ENCODE results near the gene AGBL4. TPM values are rescaled to one million over a fixed set of nuclear protein-coding genes. Genes with fewer than 3 reads are reported as not detected.

AGBL4 gene
- total RNA-seq, 1 donor from 2014 or later: not detected

DNA sequence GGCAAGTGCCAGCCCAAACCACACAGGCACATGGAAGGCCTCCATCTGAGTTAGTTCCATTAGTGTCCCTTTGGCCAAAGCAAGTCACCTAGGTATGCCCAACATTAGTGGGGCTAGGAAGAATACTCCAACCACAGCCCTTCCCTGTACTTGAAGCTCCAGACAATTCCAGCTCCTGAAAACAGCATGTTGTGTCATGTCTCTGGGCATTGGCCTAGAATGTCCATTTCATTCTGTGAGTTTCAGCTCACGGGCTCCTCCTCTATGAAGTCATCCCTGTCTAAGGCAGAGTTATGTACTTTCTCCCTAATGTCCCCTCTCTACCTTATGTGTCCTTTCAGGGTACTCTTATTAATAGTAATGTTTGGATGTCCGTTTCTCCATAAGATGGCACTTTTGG is 1455.3 kb downstream of the AGBL4 start:
- ATAC-seq: no peak

DNA sequence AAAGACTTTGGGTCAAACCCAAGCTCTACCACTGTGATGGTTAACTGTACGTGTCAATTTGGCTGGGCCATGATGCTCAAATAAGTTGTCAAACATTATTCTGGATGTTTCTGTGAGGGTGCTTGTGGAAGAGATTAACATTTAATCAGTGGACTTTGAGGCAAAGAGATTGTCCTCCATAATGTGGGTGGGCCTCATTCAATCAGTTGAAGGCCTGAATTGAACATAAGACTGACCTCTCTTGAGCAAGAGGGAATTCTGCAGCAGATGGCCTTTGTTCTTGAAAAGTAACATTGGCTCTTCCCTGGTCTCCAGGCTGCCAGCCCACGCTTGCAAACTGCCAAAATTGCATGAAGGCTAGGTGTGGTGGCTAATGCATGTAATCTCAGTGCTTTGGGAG is 1457.3 kb downstream of the AGBL4 start:
- no peak for ATAC-seq

DNA sequence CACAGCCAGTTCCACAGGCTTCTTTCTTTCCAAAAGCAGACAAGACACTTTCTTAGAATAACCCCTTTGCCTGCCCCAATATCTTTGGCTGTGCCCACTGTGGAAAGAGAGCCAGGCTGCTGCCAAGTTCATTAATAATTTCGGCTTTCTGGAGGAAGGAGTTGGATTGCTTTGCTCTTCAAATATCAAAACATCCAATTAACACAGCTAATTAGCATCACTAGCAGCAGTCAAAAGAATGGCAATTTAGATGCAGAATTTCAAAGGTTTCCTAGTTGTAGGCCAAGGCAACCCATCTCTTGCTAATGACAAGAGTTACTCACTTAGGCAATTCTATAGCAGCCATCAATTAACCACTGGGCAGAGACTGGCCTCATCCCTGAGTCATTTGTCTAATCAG is 1460.7 kb downstream of the AGBL4 start:
- ATAC-seq: no peak

- ATAC-seq: no peak
Observed at GRCh38 chr1:48561444-48561843, 1462.3 kb downstream of the AGBL4 start.

GRCh38 chr1:48560577-48560976 is 1463.2 kb downstream of the AGBL4 start:
- no peak for ATAC-seq

DNA sequence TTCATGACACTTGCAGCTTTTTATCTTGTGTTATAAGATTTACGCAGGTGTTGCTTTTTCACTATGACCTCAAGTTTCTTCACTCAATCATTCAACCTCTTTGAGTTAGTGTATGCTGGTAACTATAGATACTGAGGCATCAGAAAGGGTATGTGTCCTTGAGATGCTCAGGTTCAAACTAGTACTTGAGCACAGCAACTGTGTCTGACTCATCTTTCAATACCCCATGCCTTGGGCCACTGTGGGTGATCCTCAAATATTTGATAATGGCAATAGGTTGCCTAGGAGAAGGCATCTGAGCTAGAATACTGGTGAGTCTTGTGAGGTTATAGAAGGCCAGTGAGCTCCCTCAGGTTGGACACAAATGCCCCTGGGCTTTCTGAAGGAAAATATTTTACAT is 1463.6 kb downstream of the AGBL4 start:
- ATAC-seq: no peak

DNA sequence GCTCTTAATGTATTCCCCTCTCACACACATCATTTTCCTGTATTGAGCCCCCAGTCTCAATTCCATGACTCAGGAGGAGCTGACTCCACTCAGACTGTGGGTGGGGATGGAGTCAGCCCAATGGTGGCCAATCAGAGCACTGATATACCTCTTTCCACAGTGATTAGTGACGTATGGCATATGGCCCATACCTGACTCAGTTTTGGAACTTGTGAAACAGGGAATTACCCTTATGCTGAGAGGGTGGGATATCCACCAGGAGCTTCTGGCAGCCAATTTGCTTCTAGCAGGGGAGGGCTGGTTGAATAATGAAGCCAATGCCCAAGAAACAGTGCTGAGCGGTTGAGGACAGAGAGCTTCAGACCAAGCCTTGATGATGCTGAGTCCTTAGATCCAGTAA is 1465.4 kb downstream of the AGBL4 start:
- no peak for ATAC-seq

- no peak for ATAC-seq
Observed at GRCh38 chr1:48556186-48556850, 1467.4 kb downstream of the AGBL4 start.

GRCh38 chr1:48555271-48555670 is 1468.5 kb downstream of the AGBL4 start:
- no peak for ATAC-seq

DNA sequence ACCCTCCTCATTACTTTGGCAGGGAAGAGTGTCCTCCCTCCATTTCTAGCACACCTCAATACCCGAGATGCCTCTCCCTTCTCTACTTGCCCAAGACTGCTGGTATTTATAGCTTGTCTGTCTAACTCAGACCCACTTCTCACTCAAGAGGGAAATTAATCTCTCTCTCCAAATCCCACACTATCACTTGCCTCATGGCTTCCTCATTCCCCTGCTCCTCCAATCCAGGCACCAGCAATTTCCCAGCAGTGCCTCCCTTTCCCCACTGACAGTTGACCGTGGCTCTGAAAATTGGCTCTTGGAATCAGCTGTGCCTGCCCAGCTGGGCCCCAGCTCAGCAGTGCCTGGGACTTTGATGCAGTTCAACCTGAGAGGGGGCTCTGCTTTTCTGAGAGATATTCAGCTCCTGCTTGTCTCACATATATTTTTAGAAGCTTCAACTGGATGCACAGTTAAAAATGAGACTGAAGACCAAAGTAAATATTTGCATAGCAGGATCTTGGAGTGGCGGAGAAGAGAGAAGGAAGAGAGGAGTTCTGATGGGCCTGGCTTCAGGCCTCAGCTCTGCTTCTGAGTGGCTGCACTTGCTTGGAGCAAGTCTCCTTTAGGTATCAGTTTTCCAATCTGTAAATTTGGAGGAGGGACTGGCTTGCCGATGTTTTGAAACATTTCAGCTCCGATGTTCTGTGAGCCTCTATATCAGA is 1470.7 kb downstream of the AGBL4 start:
- no peak for ATAC-seq

GRCh38 chr1:48552420-48552819 is 1471.3 kb downstream of the AGBL4 start:
- no peak for ATAC-seq

DNA sequence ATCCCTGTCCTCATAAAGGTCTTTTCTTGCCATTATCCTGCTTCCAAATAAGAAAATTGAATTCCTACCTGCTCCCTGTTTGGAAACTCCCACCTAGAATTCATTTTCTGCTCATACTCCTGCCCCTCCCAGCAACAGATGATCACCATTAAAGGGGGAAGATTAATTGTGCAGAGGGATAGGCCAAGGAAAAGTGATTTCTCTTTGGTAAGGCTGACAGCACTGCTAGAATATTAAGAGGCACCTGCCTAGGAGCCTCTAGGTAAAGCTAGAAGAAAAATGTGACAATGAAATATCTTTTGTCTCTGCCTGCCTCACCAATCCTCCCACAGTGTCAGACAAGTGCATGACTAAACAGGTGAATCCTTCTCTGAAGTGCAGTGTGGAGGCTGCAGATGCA is 1474.8 kb downstream of the AGBL4 start:
- no peak for ATAC-seq

DNA sequence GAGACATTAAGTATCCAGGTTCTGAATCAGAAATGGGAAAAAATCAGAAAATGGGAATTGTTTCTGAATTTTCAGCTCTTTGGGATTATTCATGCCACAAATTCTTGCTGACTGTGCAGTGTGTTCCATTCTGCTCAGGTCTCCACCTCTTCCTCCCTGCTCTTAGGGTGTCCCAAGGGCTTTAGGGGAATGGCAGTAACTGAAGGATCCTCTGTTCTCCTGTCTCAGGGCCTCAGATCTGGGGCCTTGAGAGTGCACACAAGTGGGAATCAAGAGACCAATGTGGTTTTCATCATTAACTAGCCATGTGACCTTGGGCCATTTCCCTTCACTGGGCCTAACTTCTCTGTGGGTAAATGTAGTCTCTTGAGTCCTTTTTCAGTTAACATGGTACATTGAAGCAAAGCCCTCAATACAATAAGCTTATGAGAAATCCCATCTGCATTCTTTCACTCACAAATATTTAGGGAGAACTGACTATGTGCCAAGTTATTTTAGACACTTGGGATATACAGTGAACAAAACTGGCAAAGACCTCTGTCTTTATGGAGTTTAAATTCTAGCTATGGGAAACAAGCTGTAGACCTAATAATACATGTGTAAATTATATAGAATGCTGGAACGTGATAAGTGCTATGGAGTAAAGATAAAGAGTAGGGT is 1476.1 kb downstream of the AGBL4 start:
- no peak for ATAC-seq

- no peak for ATAC-seq
Observed at GRCh38 chr1:48543854-48544253, 1479.9 kb downstream of the AGBL4 start.

GRCh38 chr1:48540587-48540986 is 1483.2 kb downstream of the AGBL4 start:
- no peak for ATAC-seq

DNA sequence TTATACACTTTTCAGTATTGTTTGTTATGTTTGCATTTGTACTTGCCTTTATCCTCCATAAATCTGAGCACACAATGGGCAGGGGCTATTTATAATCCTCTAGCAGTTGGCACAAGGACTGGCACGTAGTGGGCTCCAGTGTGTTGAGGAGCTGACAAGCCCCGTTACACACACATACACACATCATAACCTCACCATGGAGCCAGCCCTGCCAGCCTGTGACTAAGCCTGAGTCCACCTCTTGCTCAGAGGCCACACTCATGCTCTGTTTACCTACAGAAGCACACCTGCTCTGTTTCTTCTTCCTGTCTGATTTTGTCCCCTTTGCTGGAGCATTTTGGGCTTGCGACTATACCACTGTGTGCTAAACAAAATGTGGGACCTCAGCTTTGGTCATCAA is 1487.3 kb downstream of the AGBL4 start:
- peak; percentile 45 for ATAC-seq

GRCh38 chr1:48532976-48533375 is 1490.8 kb downstream of the AGBL4 start:
- no peak for ATAC-seq

DNA sequence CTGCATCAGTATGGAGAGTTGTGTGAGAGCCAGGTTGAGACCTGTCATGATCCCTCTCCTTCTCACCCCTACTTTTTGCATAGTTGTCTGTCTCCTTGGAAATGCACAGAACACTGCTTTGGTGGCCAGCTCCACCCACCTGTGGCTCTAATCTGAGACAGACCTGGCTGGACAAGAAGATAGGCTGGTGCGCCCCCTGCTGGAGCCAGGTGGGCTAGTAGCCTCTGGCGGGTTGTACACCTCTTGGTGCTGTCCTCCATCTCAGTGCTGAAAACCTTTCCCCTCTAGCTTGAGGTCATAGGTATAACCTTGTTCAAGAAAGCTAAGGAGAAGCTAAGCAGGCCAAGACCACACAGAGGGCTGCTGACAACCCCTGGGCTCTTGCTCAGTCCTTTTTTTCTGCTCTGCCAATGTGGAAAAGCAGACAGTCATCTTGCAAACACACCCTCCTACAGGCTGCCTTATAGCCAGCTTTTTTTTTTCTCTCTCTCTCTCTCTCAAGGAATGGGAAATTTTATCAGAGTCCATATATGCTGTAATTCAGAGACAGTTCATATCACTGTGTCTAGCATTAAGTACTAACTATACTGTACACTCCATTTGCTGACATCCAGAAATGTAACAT is 1492.9 kb downstream of the AGBL4 start:
- ATAC-seq: peak; percentile 86

DNA sequence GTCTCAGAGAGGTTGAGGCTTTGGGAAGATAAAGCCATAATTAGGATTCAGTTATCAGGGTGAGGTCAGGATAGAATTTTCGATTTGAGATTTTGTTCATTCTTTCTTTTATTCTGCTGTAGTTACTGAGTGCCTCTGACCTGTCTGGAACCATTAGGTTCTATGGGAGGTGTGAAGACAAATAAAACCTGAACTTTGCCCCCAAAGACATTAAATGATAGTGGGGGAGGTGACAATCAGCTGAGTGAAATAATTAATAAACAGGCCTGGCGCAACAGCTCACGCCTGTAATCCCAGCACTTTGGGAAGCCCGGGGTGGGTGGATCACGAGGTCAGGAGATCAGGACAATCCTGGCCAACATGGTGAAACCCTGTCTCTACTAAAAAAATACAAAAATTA is 1496.7 kb downstream of the AGBL4 start:
- ATAC-seq: no peak

GRCh38 chr1:48526008-48526710 is 1497.6 kb downstream of the AGBL4 start:
- ATAC-seq: peak; percentile 37

DNA sequence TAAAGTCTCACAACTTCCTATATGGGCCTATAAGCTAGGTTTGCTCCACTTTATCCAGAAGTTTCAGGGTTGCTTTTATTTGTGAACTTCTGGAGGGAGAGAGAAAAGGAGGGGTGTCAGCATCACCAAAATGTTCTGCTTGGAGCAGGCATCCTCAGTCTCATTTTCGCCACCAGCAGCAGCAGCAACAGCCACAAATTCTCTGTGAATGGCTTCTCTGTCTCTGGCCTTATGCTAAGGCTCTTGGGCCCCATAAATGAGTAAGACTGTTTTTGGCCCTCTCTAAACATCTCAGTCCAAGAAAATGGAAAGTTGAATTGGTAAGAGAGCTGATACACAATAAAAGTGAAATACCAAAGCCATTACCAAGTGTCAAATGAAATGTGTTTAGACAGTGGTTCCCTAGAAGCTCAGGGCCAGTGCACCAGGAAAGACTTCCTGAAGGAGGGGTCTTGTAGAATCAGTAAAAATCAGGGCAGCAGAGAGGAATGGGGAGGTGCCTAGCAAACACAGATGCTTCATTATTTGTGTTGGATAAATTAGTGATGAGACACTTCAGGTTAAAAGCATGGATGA is 1498.8 kb downstream of the AGBL4 start:
- no peak for ATAC-seq

GRCh38 chr1:48523558-48523957 is 1500.2 kb downstream of the AGBL4 start:
- no peak for ATAC-seq

All from esophagus mucosa (tissue), 1 donor.